GM19463 (cell line): Measurements from ENCODE around the gene PARG.
"Not testable (repeated sequence)": the region's sequence is repeated elsewhere in the genome, so short reads cannot be mapped to it uniquely, and the experiment has no call there.

Experiments used
- ATAC-seq: cut with Tn5 transposase; IDR thresholded peaks from one replicate; pipeline ENCODE4 v1.9.1; 2021; ENCODE audit warnings: mild to moderate bottlenecking, moderate library complexity; ENCODE audit not compliant: unreplicated experiment

PARG gene

DNA sequence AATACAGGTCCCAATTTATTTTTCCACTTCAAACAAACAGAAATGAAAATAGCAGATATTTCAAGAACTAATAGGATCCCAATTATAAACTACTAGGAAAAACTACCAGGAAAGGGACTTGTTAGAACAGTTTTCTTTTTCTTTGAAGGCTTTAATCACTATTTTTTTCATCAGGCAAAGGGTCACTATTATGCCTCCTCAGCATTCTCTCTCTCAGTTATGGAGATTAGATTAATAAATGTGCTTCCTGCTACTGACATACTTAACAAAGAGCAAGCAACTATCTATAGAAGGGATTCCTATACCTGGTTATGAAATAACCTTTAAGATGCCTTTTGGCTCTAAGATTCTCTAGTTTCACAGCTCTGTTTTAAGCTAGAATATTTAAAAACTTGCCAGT is 108.7 kb downstream of the PARG start:
- ATAC-seq, result no peak

GRCh38 chr10:49831352-49832035 is 110.3 kb downstream of the PARG start:
- no peak for ATAC-seq

GRCh38 chr10:49830846-49831245 is 111.0 kb downstream of the PARG start:
- ATAC-seq, result no peak

DNA sequence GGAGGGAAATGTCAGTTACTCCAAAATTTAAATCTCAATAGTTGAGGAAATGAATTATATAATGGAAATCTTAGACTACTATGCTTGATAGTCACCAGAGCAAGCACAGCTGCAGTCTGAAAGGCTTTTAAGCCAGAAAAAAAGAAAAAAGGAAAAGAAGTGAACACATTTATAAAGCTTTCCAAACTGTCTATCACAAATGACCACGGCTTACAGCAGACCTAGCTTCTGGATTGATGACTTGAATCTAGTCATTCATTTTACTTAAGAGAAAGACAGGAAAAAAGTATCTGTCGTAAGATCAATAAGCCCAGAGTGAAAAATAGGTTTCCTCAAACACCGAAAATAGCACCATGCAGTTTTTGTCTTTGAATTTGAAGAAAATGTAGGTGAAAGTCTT is 111.8 kb downstream of the PARG start:
- ATAC-seq, result no peak

- ATAC-seq, result no peak
Measured at GRCh38 chr10:49827297-49827696, 114.5 kb downstream of the PARG start.

DNA sequence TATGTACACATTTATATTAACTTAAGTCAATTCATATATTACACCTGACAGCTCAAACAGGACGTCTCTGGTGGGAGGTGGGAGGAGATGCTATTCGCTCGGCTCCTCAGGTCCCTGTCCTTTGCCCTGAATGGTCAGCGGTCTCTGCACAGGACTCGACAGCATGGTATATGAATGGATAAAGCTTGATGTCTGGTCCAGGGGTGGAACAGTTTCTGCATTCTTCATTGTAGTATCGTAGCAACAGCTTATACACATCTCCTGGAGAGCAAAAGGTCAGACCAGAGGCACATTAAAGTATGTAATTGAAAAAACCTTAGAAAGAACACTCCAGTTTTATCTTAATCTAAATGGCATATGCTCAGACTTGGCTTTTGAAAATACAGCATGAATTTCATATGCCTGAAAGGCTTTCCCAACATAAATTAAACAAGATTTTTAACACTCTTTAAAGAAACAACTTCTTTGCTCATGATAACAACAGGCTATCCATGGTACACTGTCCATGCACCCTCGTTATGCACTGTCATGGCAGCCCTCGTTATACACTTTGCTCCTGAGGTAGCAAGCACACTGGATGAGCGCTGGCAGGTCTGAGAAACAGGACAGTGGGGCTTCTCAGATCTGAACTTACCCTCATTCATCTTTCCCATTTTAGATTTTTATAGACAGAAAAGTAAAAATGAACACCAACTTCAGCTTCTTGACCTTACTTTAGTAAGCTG is 122.4 kb downstream of the PARG start:
- ATAC-seq, result no peak

DNA sequence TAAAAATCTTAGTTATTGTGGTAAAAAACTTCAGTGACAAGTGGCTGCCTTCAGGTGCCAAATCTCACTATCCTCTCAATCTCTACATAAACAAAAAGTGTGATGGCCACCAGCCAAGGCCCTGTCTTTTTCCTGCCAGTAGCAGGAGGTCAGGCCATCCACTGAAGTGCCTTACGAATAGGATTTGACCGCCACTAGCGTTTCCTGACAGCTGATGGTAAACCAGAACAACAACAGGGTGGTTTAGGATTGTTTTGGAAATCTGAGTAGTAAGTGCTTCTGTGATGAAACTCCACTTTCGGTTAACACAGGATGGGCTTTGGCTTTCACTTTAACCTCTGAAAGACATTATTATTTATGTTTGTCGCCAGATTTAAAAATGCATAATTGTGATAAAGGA is 124.0 kb downstream of the PARG start:
- no peak for ATAC-seq

GRCh38 chr10:49803988-49804387 is 137.8 kb downstream of the PARG start:
- no peak for ATAC-seq

GRCh38 chr10:49798275-49798674 is 143.6 kb downstream of the PARG start:
- ATAC-seq, result no peak

- ATAC-seq, result no peak
Measured at GRCh38 chr10:49791100-49791499, 150.7 kb downstream of the PARG start.

- ATAC-seq, result no peak
Measured at GRCh38 chr10:49784681-49785080, 157.1 kb downstream of the PARG start.

GRCh38 chr10:49783645-49784044 is 158.2 kb downstream of the PARG start:
- ATAC-seq, result no peak

DNA sequence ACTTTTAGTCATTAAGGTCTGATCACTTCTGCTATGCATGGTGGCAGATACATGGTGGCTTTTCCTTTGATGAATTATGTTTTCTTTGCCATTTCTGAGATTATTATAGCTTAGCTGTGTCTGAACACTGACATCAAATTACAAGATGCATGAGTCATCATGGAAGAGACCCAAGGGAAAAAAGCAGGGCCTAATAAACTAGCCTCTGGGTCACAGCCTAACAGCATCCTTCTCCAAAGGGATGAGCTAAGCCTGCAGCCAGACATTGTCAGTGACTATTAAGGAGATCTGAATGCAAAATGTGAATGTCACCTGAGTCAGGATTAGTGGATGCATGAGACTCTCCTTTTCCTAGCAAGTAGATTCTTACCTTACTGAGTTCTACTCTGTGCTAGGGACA is 160.6 kb downstream of the PARG start:
- no peak for ATAC-seq

DNA sequence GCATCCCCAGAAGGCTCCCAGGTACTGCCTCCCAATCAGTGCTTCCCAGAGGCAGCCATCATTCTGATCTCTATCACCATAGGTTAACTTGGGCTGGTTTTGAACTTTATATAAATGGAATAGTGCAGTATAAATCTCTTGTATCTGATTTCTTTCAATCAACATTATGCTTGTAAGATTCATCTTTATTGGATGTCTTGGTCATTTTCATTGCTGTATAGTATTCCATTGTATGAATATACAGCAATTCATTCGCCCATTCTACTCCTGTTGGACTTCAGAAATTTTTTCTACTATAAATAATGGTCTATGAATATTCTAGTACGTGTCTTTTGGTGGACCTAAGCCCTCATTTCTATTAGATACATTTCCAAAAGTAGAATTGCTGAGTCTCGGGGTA is 163.6 kb downstream of the PARG start:
- ATAC-seq, result no peak

DNA sequence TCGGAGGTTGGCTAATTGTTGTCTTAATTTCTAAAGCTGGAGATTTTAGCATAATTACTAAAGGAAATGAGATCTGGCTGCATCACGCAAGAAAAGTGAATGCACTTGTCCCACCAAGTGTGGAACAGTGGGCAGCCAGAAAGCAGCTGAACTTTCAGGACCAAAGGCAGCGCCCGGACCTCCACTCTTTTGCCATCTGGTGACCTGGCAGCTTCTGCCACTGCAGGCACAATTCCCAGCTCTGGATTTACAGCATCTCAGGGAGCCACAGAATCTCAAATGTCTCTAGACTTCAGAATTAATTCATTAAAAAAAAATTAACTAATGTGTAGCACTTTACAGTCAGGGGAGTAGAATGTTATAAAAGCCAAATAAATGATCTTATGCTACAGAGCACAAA is 165.0 kb downstream of the PARG start:
- no peak for ATAC-seq

DNA sequence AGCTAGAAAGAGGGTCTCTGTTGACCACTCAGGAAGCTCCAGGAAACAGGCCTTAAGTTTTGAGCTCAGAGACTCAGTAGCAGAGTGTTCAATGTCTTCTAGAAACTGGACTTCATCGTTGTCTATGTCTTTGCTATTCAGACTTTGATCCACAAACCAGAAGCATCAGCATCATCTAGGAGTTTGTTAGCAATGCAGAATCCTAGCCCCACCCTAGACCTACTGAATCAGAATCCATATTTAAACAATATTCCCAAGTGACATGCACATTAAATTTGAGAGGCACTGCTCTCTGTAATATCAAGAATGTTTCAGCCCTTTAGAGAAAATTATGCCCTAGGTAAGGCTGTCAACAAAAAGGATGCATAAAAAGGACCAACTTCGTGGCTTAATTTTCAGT is 166.8 kb downstream of the PARG start:
- ATAC-seq, result no peak

DNA sequence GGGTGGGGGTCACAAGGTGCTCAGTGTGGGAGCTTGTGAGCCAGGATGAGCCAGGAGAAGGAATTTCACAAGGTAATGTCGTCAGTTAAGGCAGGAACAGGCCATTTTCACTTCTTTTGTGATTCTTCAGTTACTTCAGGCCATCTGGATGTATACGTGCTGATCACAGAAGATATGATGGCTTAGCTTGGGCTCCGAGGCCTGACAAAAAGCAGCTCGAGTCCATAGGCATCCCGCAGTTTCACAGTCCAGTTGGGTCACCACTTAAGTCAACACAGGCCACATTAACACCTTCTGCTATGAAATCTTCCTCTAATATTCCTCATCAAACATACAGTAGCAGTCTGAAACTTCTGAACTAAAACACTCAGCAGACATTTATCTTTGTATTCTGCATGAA is 168.9 kb downstream of the PARG start:
- ATAC-seq, result not testable (repeated sequence)

- ATAC-seq, result not testable (repeated sequence)
Measured at GRCh38 chr10:49771046-49771445, 170.8 kb downstream of the PARG start.

DNA sequence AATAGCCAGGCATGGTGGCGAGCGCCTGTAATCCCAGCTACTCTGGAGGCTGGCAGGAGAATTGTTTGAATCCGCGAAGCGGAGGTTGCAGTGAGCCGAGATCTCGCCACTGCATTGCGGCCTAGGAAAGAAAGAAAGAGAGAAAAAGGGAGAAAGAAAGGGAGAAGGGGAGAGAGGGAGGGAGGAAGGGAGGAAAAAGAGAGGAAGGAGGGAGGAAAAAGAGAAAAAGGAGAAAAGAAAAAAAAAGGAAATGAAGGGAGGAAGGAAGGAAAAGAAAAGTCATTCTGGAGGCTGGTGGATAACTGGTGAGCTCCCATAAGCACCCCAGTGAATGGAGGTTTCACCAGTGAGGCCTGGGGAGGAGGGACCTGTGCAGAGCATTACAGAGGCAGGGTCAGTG is 172.1 kb downstream of the PARG start:
- ATAC-seq, result no peak

GRCh38 chr10:49768731-49769130 is 173.1 kb downstream of the PARG start:
- ATAC-seq, result no peak

DNA sequence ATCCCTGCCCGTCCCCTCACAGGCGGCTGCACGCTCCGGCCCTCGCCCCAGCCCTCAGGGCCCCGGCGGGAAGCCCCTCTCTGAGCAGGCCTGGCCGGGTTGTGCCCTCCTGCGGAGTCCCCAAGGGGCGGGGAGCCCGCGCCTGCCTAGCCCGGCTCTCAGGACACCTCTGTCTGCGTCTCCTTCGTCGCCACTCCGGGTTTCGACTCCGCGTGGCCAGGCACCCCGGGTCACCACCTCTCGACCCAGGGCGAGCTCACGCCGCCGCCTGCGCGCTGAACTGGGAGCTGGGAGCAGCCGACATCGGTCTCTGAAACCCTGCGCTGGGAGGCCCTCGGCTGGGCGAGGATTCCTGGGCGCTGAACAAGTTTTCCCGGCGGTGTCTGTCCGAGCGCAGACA is 173.5 kb downstream of the PARG start:
- ATAC-seq, result no peak
